Uterus (tissue), 4 donors: ENCODE results near the gene LUZP2. TPM values are rescaled to one million over a fixed set of nuclear protein-coding genes. Genes with fewer than 3 reads are reported as not detected.

Experiments
- DNase-seq, 2 donors: peaks; one replicate each; pipeline ENCODE4 v3.0.0-alpha.2; 2019 to 2020
- H3K27ac ChIP-seq, 2 donors: fragments of 200-600 bp; sonication (generic); 1 replicate in 1 of 2; 2 replicates in 1 of 2; pipeline ENCODE4 v1.5.1; 2016 to 2018
- H3K27me3 ChIP-seq, 2 donors: fragments of 200-600 bp; sonication (generic); one replicate each; pipeline ENCODE4 v1.5.1; 2018 to 2019; ENCODE audit warnings: control low read depth in 1 of 2
- H3K36me3 ChIP-seq, 2 donors: fragments of 200-600 bp; sonication (generic); one replicate each; pipeline ENCODE4 v1.5.1; 2019; ENCODE audit warnings: control low read depth in 1 of 2
- H3K4me1 ChIP-seq, 2 donors: fragments of 200-600 bp; sonication (generic); one replicate each; pipeline ENCODE4 v1.5.1; 2018 to 2019; ENCODE audit warnings: control low read depth in 1 of 2
- H3K4me3 ChIP-seq, 2 donors: fragments of 200-600 bp; sonication (generic); 1 replicate in 1 of 2; 2 replicates in 1 of 2; pipeline ENCODE4 v1.5.1; 2018 to 2019; ENCODE audit warnings: mild to moderate bottlenecking in 1 of 2
- H3K9me3 ChIP-seq, 2 donors: fragments of 200-600 bp; sonication (generic); one replicate each; pipeline ENCODE4 v1.5.1; 2019; ENCODE audit warnings: control low read depth in 1 of 2
- CTCF ChIP-seq, 4 experiments: fragments of 200-600 bp in 2 of 4; fragments of 450-650 bp in 2 of 4; sonication (generic) in 2 of 4; IDR thresholded peaks; one replicate each; pipeline ENCODE4 v1.5.1; 2016 to 2019; ENCODE audit warnings: antibody characterized with exemption in 4 of 4, mild to moderate bottlenecking in 2 of 4, moderate library complexity in 1 of 4
- POLR2A ChIP-seq, 2 donors: fragments of 450-650 bp; IDR thresholded peaks; one replicate each; pipeline ENCODE4 v1.6.1; 2016; ENCODE audit warnings: antibody characterized with exemption in 2 of 2, mild to moderate bottlenecking in 1 of 2, moderate library complexity in 1 of 2
- intact Hi-C: fragments of 100-400 bp; cut with DNase I; formaldehyde crosslinking; loops from one replicate; pipeline ENCODE4 v1.15.1; 2023; ENCODE audit warnings: low total_unique reads
- total RNA-seq, 4 donors: library from RNA; depleted of rRNA in 3 of 4; stranded (reverse); fragments of >200 nt in 3 of 4; gene quantifications; one replicate each; pipeline versions ENCODE4 v1.1.0 to v1.2.4, GENCODE V29; 2014 to 2023
- donor health status: DM: yes; HTN: yes; CAD: no.

The LUZP2 gene
- total RNA-seq, 4 donors from 2014 or later: 0.24 to 13.8 TPM; not detected in 2

DNA sequence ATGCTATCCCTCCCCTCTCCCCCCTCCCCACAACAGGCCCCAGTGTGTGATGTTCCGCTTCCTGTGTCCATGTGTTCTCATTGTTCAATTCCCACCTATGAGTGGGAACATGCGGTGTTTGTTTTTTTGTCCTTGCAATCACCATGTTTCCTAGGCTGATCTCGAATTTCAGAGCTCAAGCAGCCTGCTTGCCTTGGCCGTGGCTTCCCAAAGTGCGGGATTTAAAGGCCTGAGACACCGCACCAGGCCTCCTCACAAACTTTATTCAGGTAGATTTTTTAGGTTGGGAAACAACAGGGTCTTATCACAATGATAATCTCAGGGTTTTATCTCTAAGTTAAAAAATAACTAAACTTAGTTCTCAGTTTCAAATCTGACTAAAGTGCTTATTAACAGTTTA is 125.4 kb downstream of the LUZP2 start:
- Histone ChIP-seq H3K9me3 (no peaks in the 10 kb centered on the region), H3K36me3 (no peaks in the 10 kb centered on the region), H3K4me3 (no peak overlapping the region), H3K27me3 (no peaks in the 10 kb centered on the region), H3K27ac (no peak overlapping the region), H3K4me1 (no peaks in the 10 kb centered on the region)
- intact Hi-C loops: no loop called here
- no peak for DNase-seq
- no peak for TF ChIP-seq CTCF (IDR thresholded peaks at IDR 0.05)
- no peak for TF ChIP-seq POLR2A (IDR thresholded peaks at IDR 0.05)

- intact Hi-C loops: no loop called here
- H3K4me3 ChIP-seq: no peak overlapping the region
- no peaks in the 10 kb centered on the region for H3K27me3 ChIP-seq
- H3K9me3 ChIP-seq: no peaks in the 10 kb centered on the region
- no peak for TF ChIP-seq CTCF (IDR thresholded peaks at IDR 0.05)
- no peak for TF ChIP-seq POLR2A (IDR thresholded peaks at IDR 0.05)
- H3K36me3 ChIP-seq: no peaks in the 10 kb centered on the region
- DNase-seq: no peak
- no peak overlapping the region for H3K27ac ChIP-seq
- H3K4me1 ChIP-seq: no peaks in the 10 kb centered on the region
Observed at GRCh38 chr11:24623121-24623520, 126.3 kb downstream of the LUZP2 start.

- no peak overlapping the region for H3K4me3 ChIP-seq
- no peaks in the 10 kb centered on the region for H3K27me3 ChIP-seq
- DNase-seq: no peak
- TF ChIP-seq POLR2A (IDR thresholded peaks at IDR 0.05) (no peak), CTCF (IDR thresholded peaks at IDR 0.05) (no peak)
- no peaks in the 10 kb centered on the region for H3K4me1 ChIP-seq
- no peaks in the 10 kb centered on the region for H3K9me3 ChIP-seq
- H3K27ac ChIP-seq: no peak overlapping the region
- H3K36me3 ChIP-seq: no peaks in the 10 kb centered on the region
- intact Hi-C loops: no loop called here
Observed at GRCh38 chr11:24624432-24624831, 127.6 kb downstream of the LUZP2 start.

DNA sequence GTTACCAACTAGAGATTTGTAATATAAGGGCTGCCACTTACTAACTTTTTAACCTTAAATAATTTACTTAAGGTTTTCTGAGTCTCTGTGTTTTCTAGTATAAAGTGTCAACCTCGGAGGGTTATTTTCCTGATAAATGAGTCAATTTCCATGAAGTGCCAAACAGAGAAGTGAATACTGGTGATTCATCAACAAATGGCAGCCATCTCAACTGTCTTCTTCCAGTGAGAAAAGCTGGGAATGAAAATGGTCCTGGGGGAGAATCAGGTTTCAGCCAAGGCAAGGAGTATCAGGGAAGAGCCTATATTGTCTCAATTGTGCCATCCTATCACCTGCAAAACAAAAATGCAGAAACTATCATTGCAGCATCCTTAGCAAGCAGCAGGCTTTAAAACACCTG is 129.1 kb downstream of the LUZP2 start:
- Histone ChIP-seq H3K27me3 (no peaks in the 10 kb centered on the region), H3K36me3 (no peaks in the 10 kb centered on the region), H3K4me1 (no peaks in the 10 kb centered on the region), H3K27ac (no peak overlapping the region), H3K4me3 (no peak overlapping the region), H3K9me3 (no peaks in the 10 kb centered on the region)
- DNase-seq: no peak
- intact Hi-C loops: no loop called here
- TF ChIP-seq POLR2A (IDR thresholded peaks at IDR 0.05): no peak
- TF ChIP-seq CTCF (IDR thresholded peaks at IDR 0.05): no peak

- Histone ChIP-seq H3K9me3 (no peaks in the 10 kb centered on the region), H3K27me3 (no peaks in the 10 kb centered on the region), H3K4me1 (no peaks in the 10 kb centered on the region), H3K27ac (no peak overlapping the region), H3K36me3 (no peaks in the 10 kb centered on the region), H3K4me3 (no peak overlapping the region)
- DNase-seq: no peak
- TF ChIP-seq POLR2A (IDR thresholded peaks at IDR 0.05) (no peak), CTCF (IDR thresholded peaks at IDR 0.05) (no peak)
- intact Hi-C loops: no loop called here
Observed at GRCh38 chr11:24628224-24628776, 131.4 kb downstream of the LUZP2 start.
